ENCODE measurements around the gene CARNS1. TPM values are rescaled to one million over a fixed set of nuclear protein-coding genes. Genes with fewer than 3 reads are reported as not detected.

CARNS1 gene
- total RNA-seq, 1 experiment from 2014 or later = 0.13 TPM

GRCh38 chr11:67437082-67437808 is 21.8 kb downstream of the CARNS1 start, which contains the start of gene PTPRCAP:
PTPRCAP (minus strand) TSS chr11:67437682; CDS start chr11:67437619, 63 bp downstream.
- intact Hi-C loops (cut with micrococcal nuclease; ENCODE audit: unreplicated experiment) = no loop called here
- Histone ChIP-seq H3K9me3 (ENCODE audit: low read depth, low read length, poor library complexity, severe bottlenecking) (no peaks in the 10 kb centered on the region), H3K27me3 (replicated peaks; ENCODE audit: insufficient read depth, low read depth, low read length, poor library complexity) (no peaks in the 10 kb centered on the region), H3K4me1 (ENCODE audit: insufficient read depth, low read length, poor library complexity, severe bottlenecking) (no peaks in the 10 kb centered on the region), H3K4me3 (ENCODE audit: low read depth, low read length, poor library complexity, severe bottlenecking) (no peak within 1 kb of the TSS), H3K36me3 (ENCODE audit: insufficient read depth, low read length, poor library complexity, severe bottlenecking) (peaks cover 39% of the 10 kb centered on the region), H3K27ac (ENCODE audit: low read depth, low read length, poor library complexity, severe bottlenecking) (no peak within 1 kb of the TSS)
- BruUV-seq (replicated peaks) = no TSS peak
- POLR2A ChIA-PET (ENCODE audit: low non-redundant PET) = no interaction called here
- TF ChIP-seq EZH2 (IDR thresholded peaks at IDR 0.05; ENCODE audit: borderline replicate concordance, low read depth, low read length, poor library complexity, severe bottlenecking) (no peak), CTCF (conservative IDR thresholded peaks at IDR 0.05; ENCODE audit: low read depth, low read length) (no peak)
- CTCF ChIA-PET = no interaction called here
- no peak for DNase-seq (ENCODE audit: low spot score)

GRCh38 chr11:67437809-67438157 is 22.3 kb downstream of the CARNS1 start:
- Histone ChIP-seq H3K36me3 (ENCODE audit: insufficient read depth, low read length, poor library complexity, severe bottlenecking) (peaks cover 36% of the 10 kb centered on the region), H3K27me3 (replicated peaks; ENCODE audit: insufficient read depth, low read depth, low read length, poor library complexity) (no peaks in the 10 kb centered on the region), H3K4me3 (ENCODE audit: low read depth, low read length, poor library complexity, severe bottlenecking) (no peak overlapping the region), H3K4me1 (ENCODE audit: insufficient read depth, low read length, poor library complexity, severe bottlenecking) (no peaks in the 10 kb centered on the region), H3K27ac (ENCODE audit: low read depth, low read length, poor library complexity, severe bottlenecking) (no peak overlapping the region), H3K9me3 (ENCODE audit: low read depth, low read length, poor library complexity, severe bottlenecking) (no peaks in the 10 kb centered on the region)
- ChIA-PET CTCF (no interaction called here), POLR2A (ENCODE audit: low non-redundant PET) (no interaction called here)
- no peak for TF ChIP-seq EZH2 (IDR thresholded peaks at IDR 0.05; ENCODE audit: borderline replicate concordance, low read depth, low read length, poor library complexity, severe bottlenecking)
- TF ChIP-seq CTCF (conservative IDR thresholded peaks at IDR 0.05; ENCODE audit: low read depth, low read length) = no peak
- intact Hi-C loops (cut with micrococcal nuclease; ENCODE audit: unreplicated experiment) = no loop called here
- DNase-seq (ENCODE audit: low spot score) = no peak
- no TSS peak for BruUV-seq (replicated peaks)

GRCh38 chr11:67438158-67438902 is 22.9 kb downstream of the CARNS1 start:
- POLR2A ChIA-PET (ENCODE audit: low non-redundant PET) = no interaction called here
- BruUV-seq (replicated peaks) = no TSS peak
- Histone ChIP-seq H3K4me1 (ENCODE audit: insufficient read depth, low read length, poor library complexity, severe bottlenecking) (no peaks in the 10 kb centered on the region), H3K27me3 (replicated peaks; ENCODE audit: insufficient read depth, low read depth, low read length, poor library complexity) (no peaks in the 10 kb centered on the region), H3K4me3 (ENCODE audit: low read depth, low read length, poor library complexity, severe bottlenecking) (no peak overlapping the region), H3K36me3 (ENCODE audit: insufficient read depth, low read length, poor library complexity, severe bottlenecking) (peaks cover 31% of the 10 kb centered on the region), H3K27ac (ENCODE audit: low read depth, low read length, poor library complexity, severe bottlenecking) (no peak overlapping the region), H3K9me3 (ENCODE audit: low read depth, low read length, poor library complexity, severe bottlenecking) (no peaks in the 10 kb centered on the region)
- CTCF ChIA-PET = interaction anchor here (1.0 kb wide), 1 partner anchor 37 kb away, joined by 3 read pairs; the partner anchor contains the start of gene PPP1CA
- TF ChIP-seq CTCF (conservative IDR thresholded peaks at IDR 0.05; ENCODE audit: low read depth, low read length) (no peak), EZH2 (IDR thresholded peaks at IDR 0.05; ENCODE audit: borderline replicate concordance, low read depth, low read length, poor library complexity, severe bottlenecking) (no peak)
- intact Hi-C loops (cut with micrococcal nuclease; ENCODE audit: unreplicated experiment) = no loop called here
- DNase-seq (ENCODE audit: low spot score) = no peak

Data from A673 (cell line).